ENCODE results near the gene GUCA1A. TPM values are rescaled to one million over a fixed set of nuclear protein-coding genes. Genes with fewer than 3 reads are reported as not detected.

The GUCA1A gene
- not detected in 2 replicates for total RNA-seq (2014; rRNA removed; shearing (Covaris generic))

- Histone ChIP-seq H3K4me1 (no peaks in the 10 kb centered on the region), H3K9me3 (replicated peaks) (no peaks in the 10 kb centered on the region), H3K27me3 (0 out of 2 replicates have a peak, but pooled peaks cover 2% of the 10 kb centered on the region), H3K36me3 (no peaks in the 10 kb centered on the region), H3K4me3 (no peak within 1 kb of the TSS), H3K27ac (no peak within 1 kb of the TSS)
- DNase-seq = no peak
Observed at GRCh38 chr6:42173101-42173500, at the start of gene GUCA1A. Gene GUCA1A (plus strand): TSS chr6:42173364. CDS start chr6:42173614, 250 bp downstream.

- Histone ChIP-seq H3K27ac (no peak overlapping the region), H3K4me3 (no peak overlapping the region), H3K9me3 (replicated peaks) (no peaks in the 10 kb centered on the region), H3K4me1 (no peaks in the 10 kb centered on the region), H3K36me3 (no peaks in the 10 kb centered on the region), H3K27me3 (peaks cover 5% of the 10 kb centered on the region; the same call in 1 of the 2 replicates)
- no peak for DNase-seq
Observed at GRCh38 chr6:42123379-42124103, 49.6 kb upstream of the GUCA1A start.

GRCh38 chr6:42124223-42124836 lies 48.8 kb upstream of the GUCA1A start:
- Histone ChIP-seq H3K27me3 (peaks cover 5% of the 10 kb centered on the region; the same call in 1 of the 2 replicates), H3K4me3 (no peak overlapping the region), H3K9me3 (replicated peaks) (no peaks in the 10 kb centered on the region), H3K4me1 (no peaks in the 10 kb centered on the region), H3K27ac (no peak overlapping the region), H3K36me3 (no peaks in the 10 kb centered on the region)
- no peak for DNase-seq

GRCh38 chr6:42125231-42125630 lies 47.9 kb upstream of the GUCA1A start:
- Histone ChIP-seq H3K4me1 (no peaks in the 10 kb centered on the region), H3K9me3 (replicated peaks) (no peaks in the 10 kb centered on the region), H3K36me3 (no peaks in the 10 kb centered on the region), H3K27me3 (peaks cover 5% of the 10 kb centered on the region; the same call in 1 of the 2 replicates), H3K27ac (no peak overlapping the region), H3K4me3 (no peak overlapping the region)
- no peak for DNase-seq

- no peaks in the 10 kb centered on the region for H3K4me1 ChIP-seq
- H3K27me3 ChIP-seq = peaks cover 5% of the 10 kb centered on the region; the same call in 1 of the 2 replicates
- no peaks in the 10 kb centered on the region for H3K36me3 ChIP-seq
- no peak for DNase-seq
- no peak overlapping the region for H3K4me3 ChIP-seq
- no peak overlapping the region for H3K27ac ChIP-seq
- no peaks in the 10 kb centered on the region for H3K9me3 ChIP-seq (replicated peaks)
Observed at GRCh38 chr6:42125663-42126062, 47.5 kb upstream of the GUCA1A start.

GRCh38 chr6:42128460-42129359 lies 44.5 kb upstream of the GUCA1A start:
- peak in 1 of 2 experiments; percentile 19 for DNase-seq
- Histone ChIP-seq H3K27ac (no peak overlapping the region), H3K9me3 (replicated peaks) (no peaks in the 10 kb centered on the region), H3K4me3 (no peak overlapping the region), H3K27me3 (peaks cover 5% of the 10 kb centered on the region; the same call in 1 of the 2 replicates), H3K36me3 (no peaks in the 10 kb centered on the region), H3K4me1 (no peaks in the 10 kb centered on the region)

- Histone ChIP-seq H3K27ac (no peak overlapping the region), H3K36me3 (no peaks in the 10 kb centered on the region), H3K27me3 (peaks cover 5% of the 10 kb centered on the region; the same call in 1 of the 2 replicates), H3K4me1 (no peaks in the 10 kb centered on the region), H3K4me3 (no peak overlapping the region), H3K9me3 (replicated peaks) (no peaks in the 10 kb centered on the region)
- no peak for DNase-seq
Observed at GRCh38 chr6:42129360-42129676, 43.8 kb upstream of the GUCA1A start.

GRCh38 chr6:42131531-42131930 lies 41.6 kb upstream of the GUCA1A start:
- Histone ChIP-seq H3K9me3 (replicated peaks) (no peaks in the 10 kb centered on the region), H3K27me3 (no peaks in the 10 kb centered on the region), H3K4me3 (no peak overlapping the region), H3K4me1 (no peaks in the 10 kb centered on the region; the same call in 1 of the 2 replicates), H3K36me3 (no peaks in the 10 kb centered on the region), H3K27ac (no peak overlapping the region)
- no peak for DNase-seq

GRCh38 chr6:42133926-42134325 lies 39.2 kb upstream of the GUCA1A start:
- Histone ChIP-seq H3K9me3 (replicated peaks) (no peaks in the 10 kb centered on the region), H3K36me3 (no peaks in the 10 kb centered on the region), H3K4me3 (no peak overlapping the region), H3K27ac (no peak overlapping the region), H3K4me1 (no peaks in the 10 kb centered on the region; the same call in 1 of the 2 replicates), H3K27me3 (no peaks in the 10 kb centered on the region)
- DNase-seq = no peak

- no peaks in the 10 kb centered on the region for H3K9me3 ChIP-seq (replicated peaks)
- DNase-seq = no peak
- H3K27me3 ChIP-seq = no peaks in the 10 kb centered on the region
- H3K4me3 ChIP-seq = no peak overlapping the region
- H3K27ac ChIP-seq = no peak overlapping the region
- H3K4me1 ChIP-seq = no peaks in the 10 kb centered on the region; the same call in 1 of the 2 replicates
- H3K36me3 ChIP-seq = no peaks in the 10 kb centered on the region
Observed at GRCh38 chr6:42135161-42135560, 38.0 kb upstream of the GUCA1A start.

- H3K4me1 ChIP-seq = no peaks in the 10 kb centered on the region; the same call in 1 of the 2 replicates
- DNase-seq = no peak
- no peaks in the 10 kb centered on the region for H3K9me3 ChIP-seq (replicated peaks)
- H3K36me3 ChIP-seq = no peaks in the 10 kb centered on the region
- no peak overlapping the region for H3K27ac ChIP-seq
- no peaks in the 10 kb centered on the region for H3K27me3 ChIP-seq
- no peak overlapping the region for H3K4me3 ChIP-seq
Observed at GRCh38 chr6:42135722-42136121, 37.4 kb upstream of the GUCA1A start.

- no peak overlapping the region for H3K27ac ChIP-seq
- H3K4me1 ChIP-seq = no peaks in the 10 kb centered on the region; the same call in 1 of the 2 replicates
- peak; percentile 48 to 66 for DNase-seq
- no peaks in the 10 kb centered on the region for H3K36me3 ChIP-seq
- no peaks in the 10 kb centered on the region for H3K9me3 ChIP-seq (replicated peaks)
- H3K27me3 ChIP-seq = no peaks in the 10 kb centered on the region
- peak overlapping the region; percentile 48 for H3K4me3 ChIP-seq
Observed at GRCh38 chr6:42136508-42137193, 36.5 kb upstream of the GUCA1A start.

- peak overlapping the region; percentile 48; the same call in 1 of the 2 replicates for H3K4me3 ChIP-seq
- no peaks in the 10 kb centered on the region for H3K36me3 ChIP-seq
- H3K27me3 ChIP-seq = no peaks in the 10 kb centered on the region
- no peak for DNase-seq
- no peak overlapping the region for H3K27ac ChIP-seq
- no peaks in the 10 kb centered on the region for H3K9me3 ChIP-seq (replicated peaks)
- H3K4me1 ChIP-seq = no peaks in the 10 kb centered on the region; the same call in 1 of the 2 replicates
Observed at GRCh38 chr6:42137194-42137753, 35.9 kb upstream of the GUCA1A start.

- H3K27ac ChIP-seq = no peak overlapping the region
- H3K36me3 ChIP-seq = no peaks in the 10 kb centered on the region
- H3K9me3 ChIP-seq (replicated peaks) = no peaks in the 10 kb centered on the region
- H3K4me1 ChIP-seq = no peaks in the 10 kb centered on the region; the same call in 1 of the 2 replicates
- no peak overlapping the region for H3K4me3 ChIP-seq
- no peaks in the 10 kb centered on the region for H3K27me3 ChIP-seq
- DNase-seq = no peak
Observed at GRCh38 chr6:42138190-42138589, 35.0 kb upstream of the GUCA1A start.
